Mucosa of descending colon (tissue), 3 donors: ENCODE data around the gene TAF11L6. TPM values are rescaled to one million over a fixed set of nuclear protein-coding genes. Genes with fewer than 3 reads are reported as not detected.
"Not testable (repeated sequence)": the region's sequence is repeated elsewhere in the genome, so short reads cannot be mapped to it uniquely, and the experiment has no call there.

Source experiments
- ATAC-seq: fragments of 200-7000 bp; cut with Tn5 transposase; one replicate; pipeline ENCODE4 v1.9.1; 2020; ENCODE audit warnings: mild to moderate bottlenecking, moderate library complexity
- DNase-seq, 3 donors: peaks; one replicate each; pipeline ENCODE4 v3.0.0-alpha.2; 2020
- H3K36me3 ChIP-seq: fragments of 200-600 bp; one replicate; pipeline ENCODE4 v1.8.0; 2021; ENCODE audit warnings: low read depth, mild to moderate bottlenecking
- H3K4me1 ChIP-seq: fragments of 200-600 bp; one replicate; pipeline ENCODE4 v1.8.0; 2021; ENCODE audit warnings: low read depth, mild to moderate bottlenecking
- H3K4me3 ChIP-seq: fragments of 200-600 bp; one replicate; pipeline ENCODE4 v1.8.0; 2021; ENCODE audit warnings: mild to moderate bottlenecking
- H3K9me3 ChIP-seq: fragments of 200-600 bp; one replicate; pipeline ENCODE4 v1.8.0; 2021; ENCODE audit warnings: mild to moderate bottlenecking
- CTCF ChIP-seq: fragments of 200-600 bp; IDR thresholded peaks from one replicate; pipeline ENCODE4 v1.8.0; 2022; ENCODE audit warnings: antibody characterized with exemption, mild to moderate bottlenecking
- intact Hi-C, 2 donors: fragments of 100-400 bp; cut with DNase I in 1 of 2; cut with micrococcal nuclease in 1 of 2; formaldehyde crosslinking; loops; one replicate each; pipeline versions ENCODE4 v1.11.0 to v1.11.1; 2022; cut with DNase I, micrococcal nuclease
- total RNA-seq, 3 donors: library from RNA; stranded (reverse); fragmentation: NEBNext Ultra II Directional in 2 of 3; extraction: Animal tissue kit (Norgen Biotek cat#: 25700) in 2 of 3; gene quantifications; one replicate each; pipeline versions ENCODE4 v1.2.1 to v1.2.4, GENCODE V29; 2021 to 2023
- donor health status: DM: no; HTN: no; CAD: no; lungs with moderate emphysema.
- donor health status: DM: no; HTN: no; CAD: no.
- donor health status: DM: no; HTN: yes; CAD: no.

TAF11L6 gene
- total RNA-seq, 3 donors from 2014 or later: not detected

GRCh38 chr5:17497446-17497845, 31.0 kb upstream of the TAF11L6 start:
- H3K4me1 ChIP-seq: no peaks in the 10 kb centered on the region
- DNase-seq: no peak
- no peak for TF ChIP-seq CTCF
- intact Hi-C loops: no loop called here
- H3K4me3 ChIP-seq: no peak overlapping the region
- H3K9me3 ChIP-seq: no peaks in the 10 kb centered on the region
- ATAC-seq: no peak
- no peaks in the 10 kb centered on the region for H3K36me3 ChIP-seq

DNA sequence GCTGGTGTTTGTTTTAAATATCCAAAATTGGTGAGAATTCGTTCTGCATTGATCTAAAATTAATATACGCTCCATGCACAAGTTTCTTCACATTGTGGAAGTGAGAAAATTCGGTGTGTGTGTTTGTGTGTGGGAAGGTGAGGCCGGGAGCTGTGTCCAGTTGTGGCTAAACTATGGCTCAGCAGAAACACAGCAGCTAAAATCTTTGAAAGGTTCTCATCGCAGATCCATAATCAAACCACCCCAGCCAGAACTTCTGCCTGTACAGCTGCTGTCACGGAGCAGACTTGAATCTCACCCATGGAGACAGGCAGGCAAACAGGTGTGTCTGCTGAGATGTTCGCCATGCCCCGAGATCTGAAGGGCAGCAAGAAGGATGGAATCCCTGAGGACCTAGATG, 30.5 kb upstream of the TAF11L6 start, which contains the start of gene TAF11L2:
TSS of gene TAF11L2 (plus strand) at position 301 of the 400 bp plus-strand sequence.
- DNase-seq, H3K4me1 ChIP-seq, ATAC-seq, intact Hi-C loops, H3K36me3 ChIP-seq, H3K4me3 ChIP-seq, H3K9me3 ChIP-seq: not testable (repeated sequence)

DNA sequence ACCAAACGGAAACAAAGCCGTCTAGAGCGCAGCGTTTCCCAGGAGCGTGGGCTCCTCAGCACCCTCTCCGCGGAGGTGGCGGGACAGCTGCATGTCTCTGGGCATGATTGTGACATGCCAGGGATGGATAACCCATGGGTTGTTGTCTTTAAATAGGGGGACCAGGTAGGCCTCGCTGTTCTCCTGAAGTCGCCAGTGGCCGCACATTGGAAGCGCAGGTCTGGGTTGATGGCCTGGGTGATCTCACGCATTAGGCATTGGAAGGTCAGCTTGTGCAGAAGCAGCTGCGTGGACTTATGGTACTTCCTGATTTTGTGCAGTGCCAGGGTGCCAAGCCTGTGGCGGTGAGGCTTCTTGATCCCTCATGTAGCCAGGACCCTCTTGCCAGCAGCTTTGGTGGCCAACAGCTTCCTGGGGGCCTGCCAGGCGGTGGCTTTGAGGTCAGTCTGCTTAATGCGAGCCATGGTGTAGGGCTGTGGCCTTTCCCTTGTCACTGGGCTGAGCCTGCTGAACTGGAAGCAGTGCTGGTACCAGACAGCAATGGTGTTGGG, 16.6 kb upstream of the TAF11L6 start:
- DNase-seq (no peak), ATAC-seq (no peak)
- intact Hi-C loops: no loop called here
- H3K4me1 ChIP-seq: no peaks in the 10 kb centered on the region
- no peak for TF ChIP-seq CTCF
- H3K9me3 ChIP-seq: no peaks in the 10 kb centered on the region
- no peak overlapping the region for H3K4me3 ChIP-seq
- no peaks in the 10 kb centered on the region for H3K36me3 ChIP-seq

DNA sequence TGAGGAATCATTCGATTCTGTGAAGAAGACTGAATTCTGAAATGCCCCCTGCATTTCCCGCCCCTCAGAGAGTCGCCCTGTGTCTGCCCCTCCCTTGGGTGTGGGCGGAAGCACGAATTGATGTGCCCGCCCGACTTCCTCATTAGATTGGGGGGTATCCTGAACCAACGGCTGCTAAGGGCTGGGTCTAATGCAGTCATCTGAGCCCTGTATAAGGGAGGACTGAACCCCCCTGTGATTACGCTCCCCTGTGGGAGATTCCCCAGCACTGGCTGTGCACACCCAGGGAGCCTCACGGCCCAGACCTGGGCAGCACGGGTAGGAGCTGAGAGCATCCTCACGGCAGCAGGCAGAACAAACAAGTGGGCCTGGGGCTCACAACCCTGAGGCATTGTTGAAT, 10.9 kb upstream of the TAF11L6 start:
- H3K9me3 ChIP-seq, H3K36me3 ChIP-seq, ATAC-seq, H3K4me1 ChIP-seq, intact Hi-C loops, H3K4me3 ChIP-seq: not testable (repeated sequence)
- DNase-seq: peak in 1 of 3 donors; percentile 6

DNA sequence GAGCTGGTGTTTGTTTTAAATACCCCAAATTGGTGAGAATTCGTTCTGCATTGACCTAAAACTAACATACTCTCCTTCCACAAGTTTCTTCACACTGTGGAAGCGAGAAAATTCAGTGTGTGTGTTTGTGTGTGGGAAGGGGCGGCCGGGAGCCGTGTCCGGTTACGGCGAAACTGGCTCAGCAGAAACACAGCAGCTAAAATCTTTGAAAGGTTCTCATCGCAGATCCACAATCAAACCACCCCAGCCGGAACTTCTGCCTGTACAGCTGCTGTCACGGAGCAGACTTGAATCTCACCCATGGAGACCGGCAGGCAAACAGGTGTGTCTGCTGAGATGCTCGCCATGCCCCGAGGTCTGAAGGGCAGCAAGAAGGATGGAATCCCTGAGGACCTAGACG, 10.4 kb upstream of the TAF11L6 start, which contains the start of gene TAF11L3:
TSS of gene TAF11L3 (plus strand) at position 301 of the 400 bp plus-strand sequence.
- H3K9me3 ChIP-seq, H3K4me1 ChIP-seq, ATAC-seq, DNase-seq, H3K36me3 ChIP-seq, H3K4me3 ChIP-seq, intact Hi-C loops: not testable (repeated sequence)

- H3K9me3 ChIP-seq, H3K4me3 ChIP-seq, intact Hi-C loops, H3K4me1 ChIP-seq, DNase-seq, H3K36me3 ChIP-seq, ATAC-seq: not testable (repeated sequence)
These were observed 9.0 kb upstream of the TAF11L6 start for GRCh38 chr5:17519508-17519907.

DNA sequence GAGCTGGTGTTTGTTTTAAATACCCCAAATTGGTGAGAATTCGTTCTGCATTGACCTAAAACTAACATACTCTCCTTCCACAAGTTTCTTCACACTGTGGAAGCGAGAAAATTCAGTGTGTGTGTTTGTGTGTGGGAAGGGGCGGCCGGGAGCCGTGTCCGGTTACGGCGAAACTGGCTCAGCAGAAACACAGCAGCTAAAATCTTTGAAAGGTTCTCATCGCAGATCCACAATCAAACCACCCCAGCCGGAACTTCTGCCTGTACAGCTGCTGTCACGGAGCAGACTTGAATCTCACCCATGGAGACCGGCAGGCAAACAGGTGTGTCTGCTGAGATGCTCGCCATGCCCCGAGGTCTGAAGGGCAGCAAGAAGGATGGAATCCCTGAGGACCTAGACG, 7.0 kb upstream of the TAF11L6 start, which contains the start of gene TAF11L4:
TSS of gene TAF11L4 (plus strand) at position 301 of the 400 bp plus-strand sequence.
- ATAC-seq, H3K4me3 ChIP-seq, DNase-seq, H3K9me3 ChIP-seq, intact Hi-C loops, H3K36me3 ChIP-seq, H3K4me1 ChIP-seq: not testable (repeated sequence)

GRCh38 chr5:17524935-17525334, 3.5 kb upstream of the TAF11L6 start, which contains the start of gene TAF11L5:
Gene TAF11L5, plus strand, starts transcription at chr5:17525235.
- H3K9me3 ChIP-seq, intact Hi-C loops, H3K4me3 ChIP-seq, H3K36me3 ChIP-seq, ATAC-seq, H3K4me1 ChIP-seq, DNase-seq: not testable (repeated sequence)

DNA sequence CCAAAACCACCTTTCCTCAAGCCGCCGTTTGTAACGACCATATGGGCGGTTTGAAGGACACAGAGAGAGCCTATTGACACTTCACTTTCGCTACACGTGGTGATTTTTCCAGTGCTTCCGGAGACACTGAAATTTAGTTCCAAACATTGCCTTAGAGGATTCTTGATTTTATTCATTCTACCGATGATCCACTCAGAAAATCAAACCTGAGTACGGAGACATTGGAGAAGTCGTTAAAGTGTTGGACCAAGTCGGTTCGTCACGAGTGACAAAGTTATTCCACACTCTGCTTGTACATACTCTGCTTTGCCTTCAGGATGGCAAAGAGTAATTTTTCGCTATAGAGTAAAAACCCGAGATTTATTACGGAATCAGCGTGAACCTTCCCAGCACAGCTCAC, 2.0 kb upstream of the TAF11L6 start:
- H3K9me3 ChIP-seq, ATAC-seq, H3K4me1 ChIP-seq, intact Hi-C loops, H3K36me3 ChIP-seq, H3K4me3 ChIP-seq: not testable (repeated sequence)
- peak in 1 of 3 donors; percentile 17 for DNase-seq

Other genes starting within 250 kb of the TAF11L6 start
- gene TAF11L2, start 30.4 kb upstream of the TAF11L6 start, total RNA-seq: not detected
- not detected for gene TAF11L3, start 10.3 kb upstream of the TAF11L6 start, total RNA-seq
- gene TAF11L4, start 6.9 kb upstream of the TAF11L6 start, total RNA-seq: not detected
- gene TAF11L5, start 3.4 kb upstream of the TAF11L6 start, total RNA-seq: not detected
- gene TAF11L7, start 57.1 kb downstream of the TAF11L6 start, total RNA-seq: not detected
- not detected for gene TAF11L8, start 62.3 kb downstream of the TAF11L6 start, total RNA-seq
- not detected for gene TAF11L9, start 65.7 kb downstream of the TAF11L6 start, total RNA-seq
- gene TAF11L10, start 69.2 kb downstream of the TAF11L6 start, total RNA-seq: not detected
- not detected for gene TAF11L11, start 75.5 kb downstream of the TAF11L6 start, total RNA-seq
- gene TAF11L12, start 81.7 kb downstream of the TAF11L6 start, total RNA-seq: not detected
- not detected for gene TAF11L13, start 103.4 kb downstream of the TAF11L6 start, total RNA-seq
- not detected for gene TAF11L14, start 105.8 kb downstream of the TAF11L6 start, total RNA-seq